Glutamatergic neuron (in vitro differentiated cells): Measurements from ENCODE around the gene ATP1A3. TPM values are rescaled to one million over a fixed set of nuclear protein-coding genes. Genes with fewer than 3 reads are reported as not detected.
"Not testable (repeated sequence)": the region's sequence is repeated elsewhere in the genome, so short reads cannot be mapped to it uniquely, and the experiment has no call there.

Experiments
- DNase-seq: peaks from one replicate; pipeline ENCODE4 v3.0.0; 2022
- H3K27ac Mint-ChIP-seq: one replicate; pipeline ENCODE4 v1.8.0; 2020; ENCODE audit warnings: mild to moderate bottlenecking, mixed read lengths, inconsistent platforms; ENCODE audit not compliant: unreplicated experiment
- H3K27me3 Mint-ChIP-seq: one replicate; pipeline ENCODE4 v1.8.0; 2020; ENCODE audit warnings: mild to moderate bottlenecking, moderate library complexity, mixed read lengths, inconsistent platforms; ENCODE audit not compliant: unreplicated experiment
- H3K36me3 Mint-ChIP-seq: one replicate; pipeline ENCODE4 v1.8.0; 2020; ENCODE audit warnings: mild to moderate bottlenecking, mixed read lengths, inconsistent platforms; ENCODE audit not compliant: unreplicated experiment
- H3K4me1 Mint-ChIP-seq: one replicate; pipeline ENCODE4 v1.8.0; 2020; ENCODE audit warnings: mild to moderate bottlenecking, low read depth, mixed read lengths, inconsistent platforms; ENCODE audit not compliant: unreplicated experiment
- H3K4me3 Mint-ChIP-seq: one replicate; pipeline ENCODE4 v1.8.0; 2020; ENCODE audit warnings: mild to moderate bottlenecking, mixed read lengths, inconsistent platforms; ENCODE audit not compliant: unreplicated experiment
- H3K9me3 Mint-ChIP-seq: one replicate; pipeline ENCODE4 v1.8.0; 2020; ENCODE audit warnings: mild to moderate bottlenecking, moderate library complexity, mixed read lengths, inconsistent platforms; ENCODE audit not compliant: unreplicated experiment
- total RNA-seq: library from RNA; stranded (reverse); fragmentation: NEBNext Ultra II Directional; extraction: Animal tissue kit (Norgen Biotek cat#: 25700); gene quantifications from one replicate; pipeline ENCODE4 v1.2.1, GENCODE V29; 2021; ENCODE audit not compliant: unreplicated experiment
- TF ChIP-seq, protein P1 (sequence below): fragments of 200-600 bp; sonication (generic); IDR thresholded peaks from one replicate; pipeline ENCODE4 v1.5.0; 2021; ENCODE audit not compliant: partially characterized antibody, unreplicated experiment

ATP1A3 gene
- total RNA-seq, 1 donor from 2014 or later = 650 TPM

DNA sequence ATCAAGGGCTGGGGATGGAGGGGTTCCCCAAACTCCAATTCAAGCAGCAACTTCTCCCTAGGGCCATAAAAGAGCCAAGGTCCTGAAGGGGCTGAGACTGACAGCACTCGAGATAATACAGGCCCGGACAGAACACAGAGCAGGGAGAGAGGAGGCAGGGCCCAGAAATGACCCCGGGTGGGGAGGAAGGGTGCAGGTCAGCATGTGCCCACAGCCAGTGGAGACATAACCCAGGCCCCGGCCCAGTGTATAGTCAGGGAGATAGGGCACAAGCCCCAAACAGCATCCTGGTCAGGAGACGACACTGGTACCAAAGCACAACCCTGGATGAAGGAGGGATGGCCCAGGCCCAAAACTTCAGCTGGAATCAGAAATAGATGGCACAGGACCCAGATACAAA, 28.6 kb upstream of the ATP1A3 start:
- DNase-seq = no peak
- peaks cover 10% of the 10 kb centered on the region for H3K4me1 Mint-ChIP-seq

DNA sequence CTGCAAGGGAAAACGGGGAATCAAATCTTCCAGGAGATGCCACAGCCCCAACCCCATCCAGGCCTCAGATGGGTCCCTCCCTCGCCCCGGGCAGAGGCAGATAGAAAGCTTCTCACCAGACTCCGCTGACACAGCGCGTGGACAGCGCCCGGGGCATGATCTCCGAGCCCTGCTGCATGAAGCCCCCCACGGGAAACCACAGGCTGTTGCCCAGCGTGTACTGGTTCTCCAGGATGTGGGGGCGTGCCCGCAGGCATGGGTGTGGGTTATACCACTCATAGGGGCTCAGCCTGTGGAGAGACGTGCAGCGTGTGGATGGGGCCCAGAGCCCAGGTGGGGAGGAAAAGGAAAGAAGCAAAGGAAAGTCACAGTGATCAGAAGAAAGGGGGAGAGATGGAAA, 27.2 kb upstream of the ATP1A3 start:
- Mint-ChIP-seq H3K27me3 (peaks cover 9% of the 10 kb centered on the region), H3K9me3 (no peaks in the 10 kb centered on the region), H3K27ac (no peak overlapping the region), H3K36me3 (peaks cover 12% of the 10 kb centered on the region), H3K4me1 (peaks cover 10% of the 10 kb centered on the region), H3K4me3 (no peak overlapping the region)
- DNase-seq = no peak
- TF ChIP-seq, protein P1, sequence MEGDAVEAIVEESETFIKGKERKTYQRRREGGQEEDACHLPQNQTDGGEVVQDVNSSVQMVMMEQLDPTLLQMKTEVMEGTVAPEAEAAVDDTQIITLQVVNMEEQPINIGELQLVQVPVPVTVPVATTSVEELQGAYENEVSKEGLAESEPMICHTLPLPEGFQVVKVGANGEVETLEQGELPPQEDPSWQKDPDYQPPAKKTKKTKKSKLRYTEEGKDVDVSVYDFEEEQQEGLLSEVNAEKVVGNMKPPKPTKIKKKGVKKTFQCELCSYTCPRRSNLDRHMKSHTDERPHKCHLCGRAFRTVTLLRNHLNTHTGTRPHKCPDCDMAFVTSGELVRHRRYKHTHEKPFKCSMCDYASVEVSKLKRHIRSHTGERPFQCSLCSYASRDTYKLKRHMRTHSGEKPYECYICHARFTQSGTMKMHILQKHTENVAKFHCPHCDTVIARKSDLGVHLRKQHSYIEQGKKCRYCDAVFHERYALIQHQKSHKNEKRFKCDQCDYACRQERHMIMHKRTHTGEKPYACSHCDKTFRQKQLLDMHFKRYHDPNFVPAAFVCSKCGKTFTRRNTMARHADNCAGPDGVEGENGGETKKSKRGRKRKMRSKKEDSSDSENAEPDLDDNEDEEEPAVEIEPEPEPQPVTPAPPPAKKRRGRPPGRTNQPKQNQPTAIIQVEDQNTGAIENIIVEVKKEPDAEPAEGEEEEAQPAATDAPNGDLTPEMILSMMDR = no peak

More for the DNA sequence above, 28.6 kb upstream of the ATP1A3 start:
- Mint-ChIP-seq H3K27me3 (peaks cover 9% of the 10 kb centered on the region), H3K4me3 (no peak overlapping the region), H3K36me3 (peaks cover 12% of the 10 kb centered on the region), H3K9me3 (no peaks in the 10 kb centered on the region), H3K27ac (peak overlapping the region; percentile 16)
- TF ChIP-seq, protein P1 = no peak

GRCh38 chr19:42018503-42019193, 24.6 kb upstream of the ATP1A3 start:
- TF ChIP-seq, protein P1 = no peak
- peaks cover 3% of the 10 kb centered on the region for H3K27me3 Mint-ChIP-seq
- H3K36me3 Mint-ChIP-seq = peaks cover 8% of the 10 kb centered on the region
- peaks cover 6% of the 10 kb centered on the region for H3K4me1 Mint-ChIP-seq
- H3K9me3 Mint-ChIP-seq = no peaks in the 10 kb centered on the region
- H3K4me3 Mint-ChIP-seq = no peak overlapping the region
- no peak overlapping the region for H3K27ac Mint-ChIP-seq
- DNase-seq = no peak

DNA sequence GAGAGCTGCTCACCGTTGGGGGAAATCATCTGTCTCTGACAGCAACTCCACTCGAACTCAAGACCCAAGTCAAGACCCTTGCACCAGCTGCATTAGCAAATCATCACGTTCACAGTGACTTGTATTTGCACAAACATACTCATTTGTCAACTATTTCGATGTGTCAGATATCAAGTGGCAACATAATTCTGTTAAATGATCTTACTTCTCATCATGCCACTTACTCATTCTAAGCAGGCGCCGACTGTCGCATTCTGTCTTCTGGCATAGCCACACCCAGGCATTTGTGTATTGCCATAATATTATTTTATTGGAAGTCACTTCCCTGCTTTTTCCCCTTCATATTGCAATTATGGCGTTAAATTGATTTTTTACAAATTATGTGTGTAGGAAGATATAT, 23.0 kb upstream of the ATP1A3 start:
- H3K27ac Mint-ChIP-seq = no peak overlapping the region
- H3K9me3 Mint-ChIP-seq = no peaks in the 10 kb centered on the region
- TF ChIP-seq, protein P1 = no peak
- H3K4me1 Mint-ChIP-seq = peaks cover 4% of the 10 kb centered on the region
- no peaks in the 10 kb centered on the region for H3K36me3 Mint-ChIP-seq
- peaks cover 2% of the 10 kb centered on the region for H3K27me3 Mint-ChIP-seq
- DNase-seq = no peak
- no peak overlapping the region for H3K4me3 Mint-ChIP-seq

- H3K36me3 Mint-ChIP-seq, DNase-seq, H3K27ac Mint-ChIP-seq, H3K27me3 Mint-ChIP-seq, H3K4me3 Mint-ChIP-seq, H3K9me3 Mint-ChIP-seq: not testable (repeated sequence)
- H3K4me1 Mint-ChIP-seq = peaks cover 10% of the 10 kb centered on the region
Measured at GRCh38 chr19:42012747-42013146, 18.7 kb upstream of the ATP1A3 start.
